ENCODE data around the gene OTOGL. TPM values are rescaled to one million over a fixed set of nuclear protein-coding genes. Genes with fewer than 3 reads are reported as not detected.
"Not testable (repeated sequence)": the region's sequence is repeated elsewhere in the genome, so short reads cannot be mapped to it uniquely, and the experiment has no call there.

Gene OTOGL
- total and polyA plus RNA-seq, 8 donors: 0.19 to 2.9 (median 0.33) TPM

DNA sequence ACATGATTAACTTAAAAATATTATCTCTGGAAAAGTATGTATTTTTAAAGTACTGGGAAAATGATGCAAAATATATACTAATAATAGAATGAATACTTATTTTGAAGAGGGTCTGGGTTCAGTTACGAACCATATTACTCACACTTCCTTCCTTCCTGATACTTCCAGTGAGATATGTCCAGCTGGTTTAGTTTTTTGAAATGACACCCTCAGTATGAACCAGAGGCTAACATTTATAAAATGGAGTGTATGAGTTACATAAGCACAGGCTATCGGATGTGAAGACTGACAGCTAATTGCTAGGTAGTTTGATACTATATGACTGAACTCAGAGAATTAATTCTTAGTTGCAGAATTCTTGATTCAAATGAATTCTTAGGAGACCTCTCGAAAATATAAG lies 122.9 kb downstream of the OTOGL start:
- Histone ChIP-seq H3K4me3 (no peak overlapping the region), H3K36me3 (no peaks in the 10 kb centered on the region), H3K27ac (no peak overlapping the region), H3K27me3 (no peaks in the 10 kb centered on the region), H3K9me3 (no peaks in the 10 kb centered on the region), H3K4me1 (no peaks in the 10 kb centered on the region)
- TF ChIP-seq, protein P1, sequence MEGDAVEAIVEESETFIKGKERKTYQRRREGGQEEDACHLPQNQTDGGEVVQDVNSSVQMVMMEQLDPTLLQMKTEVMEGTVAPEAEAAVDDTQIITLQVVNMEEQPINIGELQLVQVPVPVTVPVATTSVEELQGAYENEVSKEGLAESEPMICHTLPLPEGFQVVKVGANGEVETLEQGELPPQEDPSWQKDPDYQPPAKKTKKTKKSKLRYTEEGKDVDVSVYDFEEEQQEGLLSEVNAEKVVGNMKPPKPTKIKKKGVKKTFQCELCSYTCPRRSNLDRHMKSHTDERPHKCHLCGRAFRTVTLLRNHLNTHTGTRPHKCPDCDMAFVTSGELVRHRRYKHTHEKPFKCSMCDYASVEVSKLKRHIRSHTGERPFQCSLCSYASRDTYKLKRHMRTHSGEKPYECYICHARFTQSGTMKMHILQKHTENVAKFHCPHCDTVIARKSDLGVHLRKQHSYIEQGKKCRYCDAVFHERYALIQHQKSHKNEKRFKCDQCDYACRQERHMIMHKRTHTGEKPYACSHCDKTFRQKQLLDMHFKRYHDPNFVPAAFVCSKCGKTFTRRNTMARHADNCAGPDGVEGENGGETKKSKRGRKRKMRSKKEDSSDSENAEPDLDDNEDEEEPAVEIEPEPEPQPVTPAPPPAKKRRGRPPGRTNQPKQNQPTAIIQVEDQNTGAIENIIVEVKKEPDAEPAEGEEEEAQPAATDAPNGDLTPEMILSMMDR (IDR thresholded peaks at IDR 0.05): no peak
- FAIRE-seq (no peak), DNase-seq (no peak), ATAC-seq (no peak)
- 66 to 74% methylated on average over 3 of the region's 3 CpGs for WGBS, 2 donors
- intact Hi-C loops (cut with DNase I): no loop called here

DNA sequence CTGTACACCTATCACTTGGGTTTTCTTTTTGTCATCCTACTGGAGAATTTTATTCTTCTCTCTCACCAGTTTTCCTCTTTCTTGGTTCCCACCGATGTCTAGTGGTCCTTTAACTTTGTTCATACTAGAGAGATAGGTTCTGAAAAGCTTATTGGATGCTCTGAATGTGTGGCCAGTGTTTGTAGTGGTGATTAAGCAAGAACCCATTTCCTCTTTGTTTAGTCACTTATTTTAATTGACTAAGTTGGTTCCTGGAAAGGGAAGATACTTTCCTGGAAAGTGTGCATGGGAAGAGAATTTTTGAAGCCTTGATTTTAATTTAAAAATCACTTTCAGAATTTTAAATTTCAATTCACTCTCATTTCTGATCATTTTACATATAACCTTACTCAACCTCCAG lies 127.2 kb downstream of the OTOGL start:
- H3K27ac ChIP-seq: no peak overlapping the region
- intact Hi-C loops (cut with DNase I): no loop called here
- 8 to 9% methylated on average over 1 of the region's 1 CpG for WGBS, 2 donors
- no peaks in the 10 kb centered on the region for H3K27me3 ChIP-seq
- FAIRE-seq: no peak
- DNase-seq: no peak
- H3K4me3 ChIP-seq: no peak overlapping the region
- TF ChIP-seq, protein P1 (IDR thresholded peaks at IDR 0.05): no peak
- no peak for ATAC-seq
- H3K9me3 ChIP-seq: no peaks in the 10 kb centered on the region
- H3K36me3 ChIP-seq: no peaks in the 10 kb centered on the region
- H3K4me1 ChIP-seq: no peaks in the 10 kb centered on the region

DNA sequence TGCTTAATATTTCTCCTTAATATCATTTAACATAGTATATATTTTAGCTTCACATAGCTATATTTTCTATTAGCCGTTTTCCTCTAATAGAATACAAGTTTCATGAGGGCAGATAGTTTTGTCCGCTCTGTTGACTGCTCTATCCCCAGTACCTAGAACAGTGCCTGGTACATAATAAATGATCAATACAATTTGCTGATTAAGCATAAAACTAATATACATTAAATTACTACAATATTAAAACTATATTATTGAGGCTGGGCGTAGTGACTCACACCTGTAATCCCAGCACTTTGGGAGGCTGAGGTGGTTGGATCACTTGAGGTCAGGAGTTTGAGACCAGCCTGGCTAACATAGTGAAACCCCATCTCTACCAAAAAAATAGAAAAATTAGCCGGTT lies 128.6 kb downstream of the OTOGL start:
- H3K27me3 ChIP-seq; DNase-seq; H3K27ac ChIP-seq; ATAC-seq; H3K4me3 ChIP-seq; H3K36me3 ChIP-seq; H3K4me1 ChIP-seq; FAIRE-seq; intact Hi-C loops (cut with DNase I); H3K9me3 ChIP-seq: not testable (repeated sequence)
- WGBS, 2 donors: 88 to 95% methylated on average over 4 of the region's 4 CpGs

DNA sequence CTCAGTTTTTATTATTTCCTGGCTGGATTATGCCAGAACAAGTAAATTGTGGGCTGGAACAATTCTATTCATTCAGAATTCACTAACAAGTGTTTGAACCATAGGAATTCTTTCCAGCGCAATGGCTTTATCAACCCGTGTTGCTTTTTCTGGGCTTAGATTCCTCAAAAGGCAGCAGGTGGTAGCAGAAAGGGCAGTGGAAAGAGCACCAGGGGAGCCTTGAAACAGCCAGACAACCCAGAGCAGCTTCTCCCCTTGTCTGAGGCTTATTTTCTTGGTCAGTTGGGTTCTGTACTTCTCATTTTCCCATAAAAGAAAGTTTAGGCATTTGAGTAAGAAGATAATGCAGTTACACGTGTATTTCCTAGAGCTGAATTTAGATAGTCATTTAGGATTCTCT lies 130.7 kb downstream of the OTOGL start:
- intact Hi-C loops (cut with DNase I): no loop called here
- ATAC-seq (no peak), FAIRE-seq (no peak), DNase-seq (no peak)
- TF ChIP-seq, protein P1 (IDR thresholded peaks at IDR 0.05): no peak
- H3K27ac ChIP-seq: no peak overlapping the region
- no peaks in the 10 kb centered on the region for H3K9me3 ChIP-seq
- H3K4me1 ChIP-seq: no peaks in the 10 kb centered on the region
- no peaks in the 10 kb centered on the region for H3K27me3 ChIP-seq
- WGBS, 2 donors: 33 to 43% methylated on average over 3 of the region's 3 CpGs
- H3K4me3 ChIP-seq: no peak overlapping the region
- H3K36me3 ChIP-seq: no peaks in the 10 kb centered on the region

DNA sequence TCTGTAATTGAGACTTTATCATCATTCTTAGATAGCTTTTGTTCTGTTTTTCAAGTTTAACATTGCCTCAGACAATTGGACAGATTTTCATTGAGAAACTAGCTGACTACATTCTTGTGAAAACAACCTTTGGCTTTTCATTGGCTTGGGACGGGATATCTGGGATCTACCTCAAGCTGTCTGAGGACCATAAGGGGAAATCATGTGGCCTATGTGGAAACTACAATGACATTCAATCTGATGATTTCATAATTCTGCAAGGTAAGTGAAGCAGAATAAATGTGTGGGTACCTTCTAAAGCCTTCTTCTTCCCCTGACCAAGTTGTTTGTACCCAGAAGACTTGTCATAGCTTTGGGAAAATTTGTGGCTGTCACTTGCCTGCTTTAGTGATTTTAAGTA lies 133.5 kb downstream of the OTOGL start:
- TF ChIP-seq, protein P1 (IDR thresholded peaks at IDR 0.05): no peak
- intact Hi-C loops (cut with DNase I): no loop called here
- no peak for ATAC-seq
- no peak for DNase-seq
- Histone ChIP-seq H3K27me3 (no peaks in the 10 kb centered on the region), H3K4me1 (no peaks in the 10 kb centered on the region), H3K4me3 (no peak overlapping the region), H3K9me3 (no peaks in the 10 kb centered on the region), H3K36me3 (no peaks in the 10 kb centered on the region), H3K27ac (no peak overlapping the region)
- FAIRE-seq: no peak
- 77 to 84% methylated on average over 1 of the region's 1 CpG for WGBS, 2 donors

DNA sequence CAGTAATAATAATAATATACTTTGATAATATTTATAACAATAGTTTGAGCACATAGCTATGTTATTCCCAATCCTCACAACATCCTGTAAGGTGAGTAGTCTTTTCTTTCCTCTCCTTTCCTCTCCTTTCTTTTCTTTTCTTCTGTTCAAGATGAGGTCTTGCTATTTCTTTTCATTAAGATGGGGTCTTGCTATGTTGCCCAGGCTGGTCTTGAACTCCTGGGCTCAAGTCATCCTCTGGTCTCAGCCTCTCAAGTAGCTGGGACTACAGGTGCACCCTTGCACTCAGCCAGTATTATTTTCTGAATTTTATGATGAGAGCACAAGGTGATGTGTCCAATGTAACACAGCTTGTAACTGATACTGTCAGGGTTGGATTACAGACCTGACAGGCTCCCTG lies 134.6 kb downstream of the OTOGL start:
- H3K27me3 ChIP-seq: no peaks in the 10 kb centered on the region
- FAIRE-seq (no peak), DNase-seq (no peak), ATAC-seq (no peak)
- H3K27ac ChIP-seq: no peak overlapping the region
- no peaks in the 10 kb centered on the region for H3K36me3 ChIP-seq
- intact Hi-C loops (cut with DNase I): no loop called here
- TF ChIP-seq, protein P1 (IDR thresholded peaks at IDR 0.05): no peak
- no peaks in the 10 kb centered on the region for H3K9me3 ChIP-seq
- no peak overlapping the region for H3K4me3 ChIP-seq
- H3K4me1 ChIP-seq: no peaks in the 10 kb centered on the region
